Breast epithelium (tissue), 3 donors: ENCODE data around the gene COL28A1.

Experiments used
- POLR2A ChIP-seq: fragments of 450-650 bp; IDR thresholded peaks from one replicate; pipeline ENCODE4 v1.6.1; 2016; ENCODE audit warnings: antibody characterized with exemption, mild to moderate bottlenecking, moderate library complexity
- POLR2AphosphoS5 ChIP-seq, 3 donors: sonication (generic); formaldehyde crosslinking; IDR thresholded peaks; one replicate each; pipeline ENCODE4 v1.6.1; 2017; ENCODE audit warnings: antibody characterized with exemption in 3 of 3
- TF ChIP-seq, protein P1 (sequence below), 3 donors: fragments of 450-650 bp; IDR thresholded peaks; one replicate each; pipeline ENCODE4 v1.5.1; 2016 to 2017; ENCODE audit warnings: antibody characterized with exemption in 3 of 3, mild to moderate bottlenecking in 3 of 3, moderate library complexity in 3 of 3

DNA sequence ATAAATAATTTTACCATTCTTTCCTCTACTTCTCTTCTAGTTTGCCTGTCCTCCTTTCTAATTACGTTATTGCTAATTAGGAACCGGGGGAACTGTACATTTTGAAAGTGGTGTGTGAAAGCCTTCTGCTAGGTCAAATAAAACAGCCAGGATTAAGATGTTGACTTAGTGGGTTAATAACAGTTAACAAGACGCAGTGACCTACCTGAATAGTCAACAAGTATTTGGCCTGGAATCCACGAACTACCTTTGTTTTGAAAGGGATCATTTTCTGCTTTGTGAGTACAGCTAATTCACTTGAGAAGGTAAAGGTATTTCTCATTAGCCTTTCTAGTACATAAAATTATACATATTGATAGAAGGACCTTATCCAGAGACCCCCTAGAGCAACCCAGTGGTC is 139.9 kb downstream of the COL28A1 start:
- TF ChIP-seq, protein P1, sequence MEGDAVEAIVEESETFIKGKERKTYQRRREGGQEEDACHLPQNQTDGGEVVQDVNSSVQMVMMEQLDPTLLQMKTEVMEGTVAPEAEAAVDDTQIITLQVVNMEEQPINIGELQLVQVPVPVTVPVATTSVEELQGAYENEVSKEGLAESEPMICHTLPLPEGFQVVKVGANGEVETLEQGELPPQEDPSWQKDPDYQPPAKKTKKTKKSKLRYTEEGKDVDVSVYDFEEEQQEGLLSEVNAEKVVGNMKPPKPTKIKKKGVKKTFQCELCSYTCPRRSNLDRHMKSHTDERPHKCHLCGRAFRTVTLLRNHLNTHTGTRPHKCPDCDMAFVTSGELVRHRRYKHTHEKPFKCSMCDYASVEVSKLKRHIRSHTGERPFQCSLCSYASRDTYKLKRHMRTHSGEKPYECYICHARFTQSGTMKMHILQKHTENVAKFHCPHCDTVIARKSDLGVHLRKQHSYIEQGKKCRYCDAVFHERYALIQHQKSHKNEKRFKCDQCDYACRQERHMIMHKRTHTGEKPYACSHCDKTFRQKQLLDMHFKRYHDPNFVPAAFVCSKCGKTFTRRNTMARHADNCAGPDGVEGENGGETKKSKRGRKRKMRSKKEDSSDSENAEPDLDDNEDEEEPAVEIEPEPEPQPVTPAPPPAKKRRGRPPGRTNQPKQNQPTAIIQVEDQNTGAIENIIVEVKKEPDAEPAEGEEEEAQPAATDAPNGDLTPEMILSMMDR (IDR thresholded peaks at IDR 0.05): no peak
- no peak for TF ChIP-seq POLR2AphosphoS5 (IDR thresholded peaks at IDR 0.05)
- TF ChIP-seq POLR2A: no peak
